Breast epithelium (tissue), 3 donors: ENCODE data around the gene WAS.
"Not testable (repeated sequence)": the region's sequence is repeated elsewhere in the genome, so short reads cannot be mapped to it uniquely, and the experiment has no call there.

ENCODE experiments used
- POLR2A ChIP-seq: fragments of 450-650 bp; IDR thresholded peaks from one replicate; pipeline ENCODE4 v1.6.1; 2016; ENCODE audit warnings: antibody characterized with exemption, mild to moderate bottlenecking, moderate library complexity
- TF ChIP-seq, protein P1 (sequence below), 3 donors: fragments of 450-650 bp; IDR thresholded peaks; one replicate each; pipeline ENCODE4 v1.5.1; 2016 to 2017; ENCODE audit warnings: antibody characterized with exemption in 3 of 3, mild to moderate bottlenecking in 3 of 3, moderate library complexity in 3 of 3

DNA sequence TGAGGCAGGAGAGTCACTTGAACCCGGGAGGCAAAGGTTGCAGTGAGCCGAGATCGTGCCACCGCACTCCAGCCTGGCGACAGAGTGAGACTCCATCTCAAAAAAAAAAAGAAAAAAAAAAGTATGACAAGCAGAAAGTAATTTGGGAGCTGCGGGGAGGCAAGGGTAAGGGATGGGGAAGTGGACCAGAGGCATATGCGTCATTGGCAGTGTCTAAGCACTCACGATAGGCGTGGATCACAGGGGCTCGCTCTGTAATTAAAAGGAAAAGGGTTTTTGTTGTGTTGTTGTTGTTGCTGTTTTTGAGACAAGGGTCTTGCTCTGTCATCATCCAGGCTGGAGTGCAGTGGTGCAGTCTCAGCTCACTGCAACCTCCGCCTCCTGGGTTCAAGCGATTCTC is 804 bp upstream of the WAS start:
- TF ChIP-seq, protein P1, sequence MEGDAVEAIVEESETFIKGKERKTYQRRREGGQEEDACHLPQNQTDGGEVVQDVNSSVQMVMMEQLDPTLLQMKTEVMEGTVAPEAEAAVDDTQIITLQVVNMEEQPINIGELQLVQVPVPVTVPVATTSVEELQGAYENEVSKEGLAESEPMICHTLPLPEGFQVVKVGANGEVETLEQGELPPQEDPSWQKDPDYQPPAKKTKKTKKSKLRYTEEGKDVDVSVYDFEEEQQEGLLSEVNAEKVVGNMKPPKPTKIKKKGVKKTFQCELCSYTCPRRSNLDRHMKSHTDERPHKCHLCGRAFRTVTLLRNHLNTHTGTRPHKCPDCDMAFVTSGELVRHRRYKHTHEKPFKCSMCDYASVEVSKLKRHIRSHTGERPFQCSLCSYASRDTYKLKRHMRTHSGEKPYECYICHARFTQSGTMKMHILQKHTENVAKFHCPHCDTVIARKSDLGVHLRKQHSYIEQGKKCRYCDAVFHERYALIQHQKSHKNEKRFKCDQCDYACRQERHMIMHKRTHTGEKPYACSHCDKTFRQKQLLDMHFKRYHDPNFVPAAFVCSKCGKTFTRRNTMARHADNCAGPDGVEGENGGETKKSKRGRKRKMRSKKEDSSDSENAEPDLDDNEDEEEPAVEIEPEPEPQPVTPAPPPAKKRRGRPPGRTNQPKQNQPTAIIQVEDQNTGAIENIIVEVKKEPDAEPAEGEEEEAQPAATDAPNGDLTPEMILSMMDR (IDR thresholded peaks at IDR 0.05): not testable (repeated sequence)
- TF ChIP-seq POLR2A: not testable (repeated sequence)
